PC-9 (cell line): ENCODE data around the gene TEX38. TPM values are rescaled to one million over a fixed set of nuclear protein-coding genes. Genes with fewer than 3 reads are reported as not detected.

Source experiments
- BruUV-seq: library from RNA; stranded (reverse); fragments of 400-500 nt; replicated peaks from 2 replicates; lab custom pipeline; 2021; lab: Mats Ljungman, UMichigan
- CTCF ChIA-PET: fragments of 300-600 bp; sonication (Branson Sonifier 250); formaldehyde crosslinking; loops from one replicate; lab custom pipeline; 2022; ENCODE audit warnings: antibody characterized with exemption; lab: Charles Lee
- POLR2A ChIA-PET: fragments of 300-600 bp; sonication (Branson Sonifier 250); formaldehyde crosslinking; loops from one replicate; lab custom pipeline; 2022; ENCODE audit warnings: antibody characterized with exemption; ENCODE audit not compliant: unreplicated experiment; lab: Charles Lee
- DNase-seq, 2 experiments: peaks; one replicate each; pipeline versions ENCODE4 v3.0.0 to v3.0.0-alpha.2; 2015 to 2022; ENCODE audit warnings: mixed read lengths in 1 of 2
- H2AFZ ChIP-seq: fragments of 200-600 bp; sonication (generic); 2 replicates; pipeline ENCODE4 v1.8.1; 2017; ENCODE audit warnings: antibody characterized with exemption
- H3F3A ChIP-seq: fragments of 200-600 bp; sonication (generic); 2 replicates; pipeline ENCODE4 v1.8.1; 2017; ENCODE audit warnings: antibody characterized with exemption, mild to moderate bottlenecking, low read depth; ENCODE audit not compliant: insufficient read depth
- H3K27ac ChIP-seq: fragments of 200-600 bp; sonication (generic); 2 replicates; pipeline ENCODE4 v1.6.1; 2016; ENCODE audit warnings: mixed run types
- H3K27me3 ChIP-seq: fragments of 200-600 bp; sonication (generic); 2 replicates; pipeline ENCODE4 v1.6.1; 2016; ENCODE audit warnings: low read depth, mixed run types; ENCODE audit not compliant: insufficient read depth
- H3K36me3 ChIP-seq: fragments of 200-600 bp; sonication (generic); 2 replicates; pipeline ENCODE4 v1.6.1; 2016; ENCODE audit warnings: low read depth, mixed run types
- H3K4me1 ChIP-seq: fragments of 200-600 bp; sonication (generic); replicated peaks from 2 replicates; pipeline ENCODE4 v1.6.1; 2016; ENCODE audit warnings: mixed run types; ENCODE audit not compliant: insufficient read depth
- H3K4me2 ChIP-seq: fragments of 200-600 bp; sonication (generic); 2 replicates; pipeline ENCODE4 v1.6.1; 2017; ENCODE audit warnings: mixed run types
- H3K4me3 ChIP-seq: fragments of 200-600 bp; sonication (generic); 2 replicates; pipeline ENCODE4 v1.6.1; 2016; ENCODE audit warnings: mixed run types
- H3K79me2 ChIP-seq: fragments of 200-600 bp; sonication (generic); 2 replicates; pipeline ENCODE4 v1.6.1; 2017; ENCODE audit warnings: low read depth, mixed run types
- H3K9me2 ChIP-seq: fragments of 200-600 bp; sonication (generic); 2 replicates; pipeline ENCODE4 v1.8.1; 2017; ENCODE audit warnings: mild to moderate bottlenecking; ENCODE audit not compliant: insufficient read depth
- H3K9me3 ChIP-seq: fragments of 200-600 bp; sonication (generic); 2 replicates; pipeline ENCODE4 v1.8.1; 2016; ENCODE audit warnings: low read depth; ENCODE audit not compliant: insufficient read depth
- H4K20me1 ChIP-seq: fragments of 200-600 bp; sonication (generic); 2 replicates; pipeline ENCODE4 v1.8.1; 2017; ENCODE audit not compliant: insufficient read depth
- EZH2 ChIP-seq: fragments of 200-600 bp; sonication (generic); IDR thresholded peaks from 2 replicates; pipeline ENCODE4 v1.8.0; 2017; ENCODE audit warnings: antibody characterized with exemption, low read depth
- intact Hi-C: fragments of 100-400 bp; cut with micrococcal nuclease; formaldehyde crosslinking; loops from one replicate; pipeline ENCODE4 v1.10.0; 2022; ENCODE audit not compliant: unreplicated experiment
- total RNA-seq: library from RNA; stranded (reverse); gene quantifications from 2 replicates; pipeline ENCODE4 v1.2.3, GENCODE V29; 2021
- TF ChIP-seq, protein P1 (sequence below): fragments of 200-600 bp; sonication (generic); conservative IDR thresholded peaks from 2 replicates; pipeline ENCODE4 v1.6.1; 2017; ENCODE audit warnings: mixed run types, antibody characterized with exemption, mild to moderate bottlenecking, moderate library complexity

TEX38 gene
- total RNA-seq, 1 experiment from 2014 or later = not detected

DNA sequence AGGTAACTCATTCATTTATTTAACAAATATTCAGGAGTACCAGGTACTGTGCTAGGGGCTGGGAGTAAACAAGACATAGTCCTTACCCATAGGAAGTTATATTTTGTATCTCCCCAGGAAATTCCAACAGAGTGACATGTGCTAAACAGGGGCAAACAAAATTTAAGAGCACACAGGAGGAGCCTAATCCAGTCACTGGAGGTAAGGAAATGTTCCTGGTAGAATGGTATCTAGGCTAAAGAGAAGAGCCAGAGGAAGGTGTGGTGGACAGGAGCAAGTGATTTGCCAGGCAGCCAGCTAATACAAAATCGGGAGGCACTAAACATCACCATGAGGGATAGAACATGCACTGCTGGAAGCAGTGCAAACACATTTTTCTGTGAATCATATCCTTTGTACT, 10.4 kb downstream of the TEX38 start:
- H4K20me1 ChIP-seq = peaks cover 6% of the 10 kb centered on the region
- BruUV-seq = no TSS peak
- intact Hi-C loops = no loop called here

GRCh38 chr1:46684670-46685069, 13.0 kb downstream of the TEX38 start:
- BruUV-seq = no TSS peak
- H3K79me2 ChIP-seq = no peaks in the 10 kb centered on the region
- H3F3A ChIP-seq = peaks cover 15% of the 10 kb centered on the region; the same call in 1 of the 2 replicates
- TF ChIP-seq, protein P1, sequence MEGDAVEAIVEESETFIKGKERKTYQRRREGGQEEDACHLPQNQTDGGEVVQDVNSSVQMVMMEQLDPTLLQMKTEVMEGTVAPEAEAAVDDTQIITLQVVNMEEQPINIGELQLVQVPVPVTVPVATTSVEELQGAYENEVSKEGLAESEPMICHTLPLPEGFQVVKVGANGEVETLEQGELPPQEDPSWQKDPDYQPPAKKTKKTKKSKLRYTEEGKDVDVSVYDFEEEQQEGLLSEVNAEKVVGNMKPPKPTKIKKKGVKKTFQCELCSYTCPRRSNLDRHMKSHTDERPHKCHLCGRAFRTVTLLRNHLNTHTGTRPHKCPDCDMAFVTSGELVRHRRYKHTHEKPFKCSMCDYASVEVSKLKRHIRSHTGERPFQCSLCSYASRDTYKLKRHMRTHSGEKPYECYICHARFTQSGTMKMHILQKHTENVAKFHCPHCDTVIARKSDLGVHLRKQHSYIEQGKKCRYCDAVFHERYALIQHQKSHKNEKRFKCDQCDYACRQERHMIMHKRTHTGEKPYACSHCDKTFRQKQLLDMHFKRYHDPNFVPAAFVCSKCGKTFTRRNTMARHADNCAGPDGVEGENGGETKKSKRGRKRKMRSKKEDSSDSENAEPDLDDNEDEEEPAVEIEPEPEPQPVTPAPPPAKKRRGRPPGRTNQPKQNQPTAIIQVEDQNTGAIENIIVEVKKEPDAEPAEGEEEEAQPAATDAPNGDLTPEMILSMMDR = no peak
- TF ChIP-seq EZH2 = no peak
- no peaks in the 10 kb centered on the region for H3K9me3 ChIP-seq
- no peak overlapping the region for H2AFZ ChIP-seq
- POLR2A ChIA-PET = no interaction called here
- peaks cover 10% of the 10 kb centered on the region; the same call in 1 of the 2 replicates for H3K4me1 ChIP-seq
- no peak overlapping the region for H3K27ac ChIP-seq
- no peak overlapping the region for H3K4me2 ChIP-seq
- no peak for DNase-seq
- no peaks in the 10 kb centered on the region for H3K27me3 ChIP-seq
- CTCF ChIA-PET = no interaction called here
- H4K20me1 ChIP-seq = peaks cover 10% of the 10 kb centered on the region
- intact Hi-C loops = no loop called here
- H3K9me2 ChIP-seq = no peaks in the 10 kb centered on the region
- no peak overlapping the region for H3K4me3 ChIP-seq
- H3K36me3 ChIP-seq = peaks cover 47% of the 10 kb centered on the region

More for the DNA sequence above, 10.4 kb downstream of the TEX38 start:
- H3K27me3 ChIP-seq = no peaks in the 10 kb centered on the region
- peaks cover 45% of the 10 kb centered on the region for H3K36me3 ChIP-seq
- no peak overlapping the region for H3K4me3 ChIP-seq
- H3K4me1 ChIP-seq = peaks cover 3% of the 10 kb centered on the region; the same call in 1 of the 2 replicates
- no peak overlapping the region for H2AFZ ChIP-seq
- H3K79me2 ChIP-seq = no peaks in the 10 kb centered on the region
- ChIA-PET POLR2A (no interaction called here), CTCF (no interaction called here)
- H3F3A ChIP-seq = peaks cover 7% of the 10 kb centered on the region; the same call in 1 of the 2 replicates
- no peak overlapping the region for H3K27ac ChIP-seq
- no peak overlapping the region for H3K4me2 ChIP-seq
- TF ChIP-seq, protein P1 = no peak
- TF ChIP-seq EZH2 = no peak
- no peaks in the 10 kb centered on the region for H3K9me3 ChIP-seq
- DNase-seq = no peak
- no peaks in the 10 kb centered on the region for H3K9me2 ChIP-seq

DNA sequence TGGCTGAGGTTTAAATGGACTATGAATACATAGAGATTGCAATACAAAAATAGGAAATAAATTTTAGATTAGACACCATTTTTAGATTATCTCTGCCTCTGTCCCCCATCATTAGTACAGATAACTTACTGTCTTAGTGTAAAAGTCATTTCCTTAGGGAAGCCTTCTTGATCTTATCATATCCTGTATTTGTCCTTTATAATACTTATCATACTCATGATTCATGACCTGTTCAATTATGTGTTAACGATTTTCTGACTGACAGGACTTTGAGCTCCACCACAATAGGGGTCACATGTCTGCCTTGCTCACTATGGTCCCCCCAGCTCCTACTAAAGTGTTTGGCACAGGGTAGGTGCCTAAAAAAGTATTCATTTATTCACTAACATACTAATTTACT, 14.6 kb downstream of the TEX38 start:
- Histone ChIP-seq H3F3A (peaks cover 15% of the 10 kb centered on the region; the same call in 1 of the 2 replicates), H3K27ac (no peak overlapping the region), H3K36me3 (peaks cover 45% of the 10 kb centered on the region), H3K79me2 (no peaks in the 10 kb centered on the region), H3K27me3 (no peaks in the 10 kb centered on the region), H3K9me3 (no peaks in the 10 kb centered on the region), H3K9me2 (no peaks in the 10 kb centered on the region), H3K4me3 (no peak overlapping the region), H3K4me2 (no peak overlapping the region), H3K4me1 (peaks cover 10% of the 10 kb centered on the region; the same call in 1 of the 2 replicates), H4K20me1 (peaks cover 5% of the 10 kb centered on the region; the same call in 1 of the 2 replicates), H2AFZ (no peak overlapping the region)
- intact Hi-C loops = no loop called here
- POLR2A ChIA-PET = no interaction called here
- BruUV-seq = no TSS peak
- CTCF ChIA-PET = no interaction called here
- no peak for DNase-seq
- no peak for TF ChIP-seq EZH2
- TF ChIP-seq, protein P1 = no peak
